ENCODE results near the gene DMRT1.

DNA sequence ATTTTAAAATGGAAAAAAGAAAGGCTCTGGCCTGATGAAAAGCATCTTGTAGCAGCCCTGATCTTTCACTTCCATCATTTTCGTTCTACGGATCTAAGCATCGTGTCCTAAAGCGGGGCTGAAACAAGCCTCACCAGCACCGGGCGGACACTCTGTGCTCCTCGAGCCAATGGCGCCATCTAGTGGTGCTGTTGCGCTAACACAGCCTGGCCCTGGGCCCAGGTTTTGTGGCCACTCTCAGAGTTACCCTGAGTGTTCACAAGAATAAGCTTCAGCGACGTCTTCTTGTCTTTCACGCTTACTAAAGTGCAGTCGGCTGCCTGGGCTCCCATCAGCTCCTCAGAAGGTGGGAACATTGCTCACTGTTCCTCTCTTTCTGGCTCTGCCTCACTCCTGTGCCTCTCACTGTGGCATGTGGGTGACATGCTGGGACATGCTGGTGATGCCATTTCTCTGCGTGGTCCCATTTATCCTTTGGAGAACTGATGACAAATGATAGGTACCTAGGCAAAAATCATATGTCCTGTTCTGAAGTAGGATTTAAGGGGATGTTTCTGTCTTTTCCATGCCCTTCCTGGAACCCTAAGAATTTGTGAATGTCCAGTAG is 167.7 kb downstream of the DMRT1 start:
- TF ChIP-seq POLR2A (IDR thresholded peaks at IDR 0.05; ENCODE audit: low read length) (no peak), GATA1 (IDR thresholded peaks at IDR 0.05; ENCODE audit: low read depth, low read length) (no peak)
